ENCODE measurements around the gene DYNC1I1.

Gene DYNC1I1

DNA sequence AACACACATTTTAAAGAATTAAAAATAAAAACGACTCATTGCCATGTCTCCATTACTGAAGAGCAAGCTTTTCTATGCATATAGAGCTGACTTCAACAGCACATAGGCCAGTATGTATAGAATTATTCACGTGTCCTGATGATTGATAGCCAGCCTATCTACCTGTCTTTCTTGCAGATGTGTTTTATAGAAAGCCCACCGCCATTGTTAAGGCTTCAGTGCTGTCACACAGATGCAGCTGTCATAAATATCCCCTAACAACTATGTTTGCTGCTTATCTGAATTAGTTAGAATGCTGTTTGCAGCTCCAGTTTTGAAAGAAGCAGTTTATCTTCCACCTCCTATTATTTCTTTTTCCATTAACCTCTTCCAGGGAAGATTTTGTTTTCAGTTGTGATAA, 313.6 kb downstream of the DYNC1I1 start:
- DNase-seq (ENCODE audit: low read depth): no peak

DNA sequence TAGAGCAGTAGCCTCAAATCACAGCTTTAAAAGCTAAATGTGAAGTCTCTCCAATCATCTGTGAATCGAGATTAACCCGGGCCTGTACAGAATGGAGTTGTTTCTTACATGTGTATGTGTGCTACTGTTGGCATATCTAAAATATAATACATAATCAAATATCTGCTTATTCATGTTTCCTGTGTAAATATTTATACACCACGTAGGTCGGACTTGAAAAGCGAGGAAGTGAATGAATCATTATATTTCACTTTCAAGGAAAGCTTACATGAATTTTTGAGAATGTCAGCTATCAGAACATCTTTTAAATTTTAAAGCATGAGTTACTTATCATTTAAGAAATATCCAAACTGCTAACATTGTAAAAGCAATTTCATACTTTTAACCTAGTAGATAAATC, 316.2 kb downstream of the DYNC1I1 start:
- no peak for DNase-seq (ENCODE audit: low read depth)

DNA sequence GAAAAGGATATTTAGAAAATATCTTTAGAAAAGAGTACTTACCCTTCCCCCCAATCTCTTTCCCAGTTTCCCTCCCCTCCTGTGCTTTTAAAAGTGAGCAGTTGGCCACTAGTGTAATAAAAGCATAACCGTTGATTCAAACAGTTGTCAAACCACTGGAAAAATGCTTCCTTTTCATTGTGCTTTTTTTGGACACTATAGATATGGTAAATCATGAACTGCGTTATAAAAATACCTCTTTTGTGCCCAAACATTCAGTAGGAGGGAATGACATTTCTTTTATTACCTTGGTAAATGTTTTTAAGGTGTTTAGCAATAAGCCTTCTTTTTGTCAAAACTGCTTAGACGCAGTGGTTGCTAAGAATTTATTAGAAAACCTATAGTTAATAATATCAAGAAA, 317.2 kb downstream of the DYNC1I1 start:
- DNase-seq (ENCODE audit: low read depth): no peak

DNA sequence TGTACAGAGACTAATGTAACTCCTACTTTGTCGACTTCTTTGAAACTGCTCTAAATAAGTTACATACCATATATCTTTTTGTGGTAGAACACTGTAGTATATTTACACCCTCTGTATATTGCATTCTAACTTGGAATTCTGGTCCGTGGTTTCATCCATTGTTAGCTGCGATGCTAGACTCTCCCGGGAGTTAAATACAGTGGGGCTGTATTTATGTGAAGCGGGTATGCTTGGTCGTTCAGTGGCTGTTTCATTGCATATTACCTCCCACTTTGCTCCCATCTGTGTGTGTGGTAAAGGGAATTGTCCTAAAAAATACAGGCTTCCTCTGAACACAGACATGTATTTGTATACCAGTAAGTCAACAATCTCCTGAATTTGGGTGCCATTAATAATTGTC, 318.4 kb downstream of the DYNC1I1 start:
- DNase-seq (ENCODE audit: low read depth): no peak

DNA sequence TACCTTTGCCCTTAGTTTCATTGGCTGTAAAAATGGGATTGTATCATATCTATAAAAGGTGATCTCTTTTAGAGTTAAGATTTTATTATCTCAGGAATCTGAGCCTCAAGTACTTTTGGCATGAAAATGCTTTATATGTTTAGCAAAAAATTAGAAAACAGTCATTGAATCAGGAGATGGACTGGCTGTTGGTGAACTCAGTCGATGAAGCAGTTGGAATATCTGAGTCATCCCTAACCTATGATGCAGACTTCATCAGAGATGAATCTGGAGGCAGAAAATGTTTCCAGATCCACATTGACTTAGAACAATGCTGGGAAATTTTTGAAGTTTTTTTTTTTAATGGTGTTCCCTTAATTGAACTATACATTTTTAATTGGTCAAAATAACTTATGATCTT, 321.1 kb downstream of the DYNC1I1 start:
- no peak for DNase-seq (ENCODE audit: low read depth)

DNA sequence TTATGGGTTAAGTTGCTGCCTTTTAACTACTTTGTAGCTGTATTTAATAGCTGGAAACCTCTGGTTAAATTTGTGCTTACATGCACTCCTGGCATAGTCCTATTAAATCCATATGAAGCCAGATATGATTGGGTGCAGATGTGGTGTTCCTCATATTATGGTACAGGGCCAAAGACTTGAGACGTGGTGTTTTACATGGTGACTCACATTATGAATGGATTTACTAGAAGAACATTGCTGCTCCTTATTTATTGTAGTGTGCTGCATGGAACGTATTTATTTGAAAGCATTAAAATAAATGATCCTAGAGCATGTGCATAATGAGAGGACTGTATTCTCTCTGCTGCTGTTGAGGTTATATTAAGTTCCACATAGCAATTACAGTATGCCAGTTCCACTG, 325.5 kb downstream of the DYNC1I1 start:
- DNase-seq (ENCODE audit: low read depth): no peak

DNA sequence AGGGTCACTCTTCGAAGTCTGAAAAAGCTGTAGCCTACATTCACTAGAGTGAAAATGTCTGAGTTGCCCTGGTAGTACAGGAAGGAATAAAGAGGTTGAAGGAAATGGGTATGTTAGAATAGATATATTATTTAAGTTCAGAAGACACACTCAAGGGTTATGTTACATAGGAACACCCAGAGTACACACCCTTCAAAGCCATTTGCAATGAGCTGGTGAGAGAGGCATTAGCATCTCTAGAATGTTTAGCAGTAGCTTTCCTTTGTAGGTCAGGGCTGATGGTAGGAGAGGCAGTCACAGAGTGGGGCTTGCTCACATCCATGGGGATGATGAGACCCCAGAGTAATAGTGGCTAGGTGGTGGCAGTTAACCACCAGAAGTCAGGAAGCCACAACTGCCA, 328.4 kb downstream of the DYNC1I1 start:
- no peak for DNase-seq (ENCODE audit: low read depth)

DNA sequence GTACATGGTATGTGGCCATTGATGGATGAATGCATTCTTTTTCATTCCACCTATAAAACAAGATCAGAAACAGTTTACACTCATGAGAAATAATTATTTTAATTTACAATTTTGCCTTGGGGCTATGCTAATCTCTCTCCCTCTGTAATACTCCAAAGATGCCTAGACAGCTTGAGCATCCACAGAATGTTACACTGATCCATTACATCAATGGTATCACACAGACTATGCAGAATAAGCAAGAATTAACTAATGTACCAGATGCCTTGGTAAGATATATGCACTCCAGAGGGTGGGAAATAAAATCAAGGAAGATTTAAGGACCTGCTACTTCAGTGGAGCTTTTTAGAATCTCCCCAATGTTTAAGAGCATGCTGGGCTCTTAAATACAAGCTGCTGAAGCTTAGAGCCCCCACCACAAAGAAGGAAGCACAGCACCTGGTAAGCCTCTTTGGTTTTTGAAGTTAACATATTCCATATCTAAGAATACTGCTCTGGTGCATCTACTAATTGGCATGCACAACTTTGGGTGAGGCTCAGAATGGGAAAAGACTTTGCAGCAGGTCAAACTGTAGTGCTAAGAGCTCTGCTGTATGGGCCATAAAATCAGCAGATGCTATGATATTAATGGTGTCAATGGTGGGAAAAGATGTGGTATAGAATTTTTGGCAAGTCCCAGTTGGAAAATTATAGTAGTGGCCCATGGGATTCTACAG, 329.9 kb downstream of the DYNC1I1 start:
- no peak for DNase-seq (ENCODE audit: low read depth)

DNA sequence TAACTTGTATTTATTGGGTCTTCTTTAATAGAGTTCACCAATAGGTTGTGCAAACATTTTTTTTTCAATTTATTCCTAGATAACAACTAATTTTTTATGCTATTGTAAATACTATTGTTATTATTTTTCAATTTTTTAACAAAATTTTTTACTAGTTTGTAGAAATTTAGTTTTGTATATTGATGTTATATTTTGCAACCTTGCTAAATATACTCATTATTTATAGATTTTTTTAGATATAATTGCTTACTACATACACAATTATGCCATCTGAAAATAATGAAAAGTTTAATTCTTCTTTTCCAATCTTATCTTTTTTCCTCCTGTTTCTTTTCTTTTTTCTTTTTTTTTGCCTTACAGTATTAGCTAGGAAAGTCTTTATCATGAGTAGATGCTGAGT, 332.6 kb downstream of the DYNC1I1 start:
- no peak for DNase-seq (ENCODE audit: low read depth)

DNA sequence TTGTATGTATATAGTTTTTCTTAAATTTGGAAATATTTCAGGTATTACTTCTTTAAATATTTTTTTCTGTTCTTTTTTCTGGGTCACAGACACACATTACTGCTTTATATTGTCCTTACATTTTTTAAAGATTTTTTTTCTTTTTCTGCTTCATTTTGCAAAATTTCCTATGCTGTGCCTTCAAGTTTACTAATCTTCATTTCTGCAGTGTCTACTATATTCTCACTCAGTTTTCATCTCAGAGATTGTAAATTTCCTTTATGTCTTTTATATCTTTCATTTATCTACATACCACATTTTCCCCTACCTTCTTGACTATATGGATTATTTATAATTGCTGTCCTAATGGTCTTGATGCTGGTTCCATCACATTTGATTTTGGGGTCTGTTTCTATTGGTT, 339.1 kb downstream of the DYNC1I1 start:
- DNase-seq (ENCODE audit: low read depth): no peak

DNA sequence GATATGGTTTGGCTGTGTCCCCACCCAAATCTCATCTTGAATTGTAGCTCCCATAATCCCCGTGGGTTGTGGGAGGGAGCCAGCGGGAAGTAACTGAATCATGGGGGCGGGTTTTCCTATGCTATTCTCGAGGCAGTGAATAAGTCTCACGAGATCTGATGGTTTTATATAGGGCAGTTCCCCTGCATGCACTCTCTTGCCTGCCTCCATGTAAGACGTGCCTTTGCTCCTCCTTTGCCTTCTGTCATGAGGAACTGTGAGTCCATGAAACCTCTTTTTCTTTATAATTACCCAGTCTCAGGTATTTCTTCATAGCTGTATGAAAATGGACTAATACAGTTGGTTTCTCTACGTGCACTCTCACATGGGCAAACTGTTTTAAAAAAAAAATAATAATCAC, 341.8 kb downstream of the DYNC1I1 start:
- DNase-seq (ENCODE audit: low read depth): no peak

DNA sequence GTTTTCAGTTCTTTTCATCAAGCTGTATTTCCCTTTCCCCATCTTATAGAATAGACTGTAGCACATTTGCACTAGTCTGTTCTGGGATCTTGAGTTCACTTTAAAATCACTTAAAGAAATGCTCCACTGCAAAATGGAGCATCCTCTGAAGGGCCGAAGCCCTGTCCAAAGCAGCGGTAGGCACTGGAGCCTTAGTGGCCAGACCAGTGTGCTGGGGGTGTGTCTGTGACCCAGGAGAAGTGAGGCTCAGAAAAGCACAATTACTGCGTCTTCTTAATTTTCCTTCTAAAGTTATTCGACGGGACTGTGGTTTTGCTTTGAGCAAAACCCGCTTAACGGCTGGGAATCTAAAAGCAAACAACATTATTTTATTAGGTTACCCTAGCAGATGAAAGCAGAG, 343.8 kb downstream of the DYNC1I1 start:
- no peak for DNase-seq (ENCODE audit: low read depth)

DNA sequence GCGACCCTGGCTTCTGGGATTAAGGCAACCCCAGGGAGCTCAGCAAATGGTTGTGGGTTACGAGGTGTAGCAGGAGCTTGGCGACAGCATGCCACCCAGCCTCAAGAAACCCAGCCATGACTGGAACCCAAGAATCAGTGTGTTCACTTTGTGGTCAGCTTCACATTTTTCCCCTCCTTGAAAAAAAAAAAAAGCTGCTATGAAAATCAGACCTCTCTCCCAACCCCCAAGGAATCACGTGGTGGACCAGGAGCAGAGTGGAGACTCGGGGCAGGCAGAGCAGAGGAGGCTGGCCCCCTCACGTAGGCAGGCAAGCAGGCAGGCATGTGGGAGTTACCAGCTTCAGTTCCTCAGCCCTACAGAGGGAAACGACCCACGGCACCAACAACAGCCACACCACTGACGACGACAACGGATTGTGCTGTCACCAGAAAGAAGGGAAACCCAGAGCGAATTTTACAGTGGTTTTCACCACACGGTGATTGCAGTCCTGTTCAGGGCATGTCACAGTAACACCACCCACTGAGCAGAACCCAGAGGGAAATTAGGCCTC, 346.2 kb downstream of the DYNC1I1 start:
- DNase-seq (ENCODE audit: low read depth): no peak

DNA sequence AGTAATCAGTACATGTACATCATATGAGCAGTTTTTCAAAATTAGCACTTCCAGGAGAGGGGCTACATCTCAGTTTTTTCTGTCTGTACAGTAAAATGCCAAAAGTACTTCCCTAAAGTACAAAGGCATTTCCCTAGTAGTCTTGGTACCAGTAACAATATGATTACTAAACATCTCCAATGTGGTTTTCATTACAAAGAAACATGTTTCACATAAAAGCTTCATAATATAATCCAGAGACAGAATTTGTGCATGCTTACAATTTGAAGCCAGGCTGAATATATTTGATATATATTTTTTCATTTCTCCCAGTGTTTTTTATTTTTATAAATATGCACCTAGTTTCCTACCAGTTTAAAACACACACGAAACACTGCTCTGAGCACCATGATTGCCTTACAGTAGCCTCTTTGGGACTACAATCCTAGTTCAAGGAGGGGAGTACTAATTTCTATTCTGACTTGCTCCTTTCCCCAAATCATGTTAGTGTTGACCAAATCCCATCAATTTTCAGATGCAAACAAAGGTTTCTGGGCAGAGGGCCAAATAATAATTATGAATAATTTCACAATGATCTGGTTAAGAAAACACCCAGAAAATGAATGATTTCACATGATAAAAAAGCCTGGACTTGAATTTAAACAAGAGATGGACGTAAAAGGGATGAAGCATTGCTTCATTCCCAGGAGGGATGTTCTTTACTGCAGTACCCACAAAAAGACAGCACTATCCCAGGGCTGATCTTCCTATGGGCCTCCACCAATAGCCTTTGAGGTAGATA, 348.3 kb downstream of the DYNC1I1 start:
- no peak for DNase-seq (ENCODE audit: low read depth)

DNA sequence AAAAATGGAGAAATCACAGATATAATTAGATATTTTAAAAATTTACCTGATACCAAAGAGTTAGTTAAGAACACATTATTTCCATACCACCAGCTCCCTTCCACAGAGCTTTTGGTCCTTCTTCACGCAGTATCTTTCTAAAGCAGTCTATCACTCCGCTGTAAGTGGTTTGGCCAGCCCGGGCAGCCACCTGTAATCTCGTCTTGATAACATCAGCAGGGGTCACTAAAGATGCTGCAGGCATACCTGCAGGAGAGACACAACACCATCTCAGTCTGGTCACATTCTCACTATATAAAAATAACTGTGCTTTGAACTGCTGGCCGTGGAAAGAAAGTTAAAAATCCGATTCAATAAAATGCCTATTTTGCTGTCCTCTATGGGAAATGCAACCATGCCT, 349.4 kb downstream of the DYNC1I1 start:
- no peak for DNase-seq (ENCODE audit: low read depth)

DNA sequence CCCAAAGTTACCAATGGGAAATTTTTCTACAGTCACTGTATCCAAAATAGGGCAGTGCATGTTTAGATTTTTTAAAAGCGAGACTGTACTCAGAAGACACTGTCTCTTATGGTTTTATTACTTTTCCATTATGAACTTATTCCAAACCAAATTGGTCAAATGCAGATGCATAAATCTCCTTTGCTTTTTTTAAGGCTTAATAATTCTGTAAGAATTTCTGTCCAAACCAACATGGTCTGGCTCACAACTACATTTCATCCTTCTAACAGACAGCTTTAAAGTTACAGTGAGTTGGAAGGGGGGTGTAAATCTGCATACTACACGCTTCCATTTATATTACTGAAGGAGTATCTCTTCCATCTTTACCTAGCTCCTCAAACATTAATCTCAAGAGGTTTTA, 350.4 kb downstream of the DYNC1I1 start:
- no peak for DNase-seq (ENCODE audit: low read depth)

DNA sequence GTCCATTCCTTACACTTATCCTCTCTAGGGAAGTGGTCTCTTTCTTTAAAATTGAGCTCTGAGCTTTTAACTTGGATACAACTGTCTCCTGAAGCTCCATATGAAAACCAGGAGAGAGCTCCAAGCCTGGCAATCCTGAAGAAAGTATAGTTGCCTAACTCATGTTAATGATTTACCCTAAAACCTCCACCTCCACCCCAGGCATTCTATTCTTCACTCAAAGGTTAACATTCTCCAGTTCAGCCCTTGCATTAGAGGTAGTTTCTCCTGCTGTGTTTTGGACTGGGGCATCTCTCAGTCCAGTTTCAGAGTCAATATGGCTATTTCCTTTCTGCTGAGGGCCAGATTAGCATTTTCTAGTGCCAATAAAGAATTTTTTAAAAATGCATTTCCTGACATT, 354.0 kb downstream of the DYNC1I1 start:
- DNase-seq (ENCODE audit: low read depth): no peak

DNA sequence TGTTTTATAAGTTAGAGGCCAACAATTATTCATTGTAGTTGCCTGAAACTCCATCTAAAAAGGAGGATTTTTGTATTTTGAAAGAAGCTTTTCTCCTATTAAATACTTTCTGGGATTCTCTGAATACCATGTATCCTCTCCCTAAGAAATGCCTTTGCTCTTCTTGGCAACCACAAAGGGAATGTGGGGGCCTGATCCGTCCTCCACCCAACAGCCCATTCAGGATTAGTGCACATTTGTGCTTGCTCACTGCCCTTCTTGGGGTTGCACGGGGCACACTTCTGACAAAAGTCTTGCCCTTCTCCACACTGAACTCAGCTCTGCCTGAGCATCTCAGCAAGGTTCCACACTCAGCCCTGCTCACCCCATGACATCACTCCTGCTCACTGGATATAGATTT, 355.4 kb downstream of the DYNC1I1 start:
- DNase-seq (ENCODE audit: low read depth): no peak

DNA sequence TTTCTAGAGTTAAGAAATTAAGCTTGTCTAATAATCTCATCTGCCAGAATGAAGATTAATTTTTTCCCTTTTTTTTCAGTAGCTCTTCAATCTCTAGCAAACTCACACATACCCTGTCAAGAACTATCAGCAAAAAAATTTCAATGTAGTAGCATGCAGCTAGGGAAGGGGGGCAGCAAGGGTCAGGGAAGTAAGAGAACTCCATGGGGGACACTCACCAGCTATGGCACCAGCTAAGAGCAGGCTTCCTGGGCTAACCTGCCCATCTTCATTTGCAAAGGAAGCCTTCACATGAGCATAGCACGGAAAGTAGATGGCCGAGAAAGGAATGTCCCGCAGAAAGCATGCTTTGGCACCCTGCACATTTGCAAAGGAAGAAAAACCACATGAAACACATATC, 359.2 kb downstream of the DYNC1I1 start:
- no peak for DNase-seq (ENCODE audit: low read depth)

DNA sequence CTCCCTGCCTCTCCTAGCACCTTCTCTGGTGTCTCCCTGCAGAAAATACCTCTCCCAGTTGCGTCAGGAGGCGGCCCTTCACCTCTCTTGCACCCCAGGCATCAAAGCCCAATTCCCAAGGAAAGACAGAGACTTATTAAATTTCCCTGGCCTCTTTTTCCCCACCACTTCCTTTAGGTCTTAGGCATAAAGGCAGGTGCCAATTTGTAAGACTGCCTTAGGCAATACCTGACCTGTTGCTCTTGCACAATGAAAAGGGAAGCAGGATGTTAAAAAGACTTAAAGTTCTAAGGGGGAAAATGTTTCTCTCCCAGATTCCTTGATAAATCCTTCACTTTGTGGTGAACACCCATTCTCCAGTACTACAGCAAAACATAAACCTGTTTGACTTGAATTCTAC, 362.9 kb downstream of the DYNC1I1 start:
- DNase-seq (ENCODE audit: low read depth): no peak

DNA sequence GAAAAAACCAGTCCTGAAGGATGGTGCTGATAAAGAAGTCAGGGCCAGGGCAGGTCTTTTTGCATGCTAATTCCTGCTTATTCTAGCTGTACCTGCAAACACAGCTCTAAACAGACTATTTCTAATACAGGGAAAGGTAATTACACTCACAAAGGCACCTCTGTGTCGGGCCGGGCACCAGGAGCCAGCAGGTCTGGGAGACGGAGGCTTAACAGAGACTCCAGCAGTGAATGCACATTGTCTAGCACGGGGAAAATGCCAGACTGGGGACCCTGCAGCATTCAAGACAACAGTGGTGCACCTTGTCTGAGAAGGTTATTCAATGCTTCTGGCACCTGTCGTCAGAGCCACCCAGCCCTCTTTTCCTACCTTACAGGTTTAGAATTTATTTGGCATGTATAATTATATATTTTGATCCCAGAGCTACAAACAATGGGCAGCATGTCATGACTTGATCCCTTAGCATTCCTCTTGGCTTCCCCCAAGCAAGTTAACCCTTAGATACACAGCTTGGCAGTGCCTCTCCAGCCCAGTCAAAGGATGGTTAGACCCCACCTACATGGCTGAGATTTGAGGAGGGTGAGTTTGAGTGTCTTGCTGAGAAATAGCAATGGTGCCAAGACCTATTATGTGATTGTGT, 364.4 kb downstream of the DYNC1I1 start:
- no peak for DNase-seq (ENCODE audit: low read depth)

DNA sequence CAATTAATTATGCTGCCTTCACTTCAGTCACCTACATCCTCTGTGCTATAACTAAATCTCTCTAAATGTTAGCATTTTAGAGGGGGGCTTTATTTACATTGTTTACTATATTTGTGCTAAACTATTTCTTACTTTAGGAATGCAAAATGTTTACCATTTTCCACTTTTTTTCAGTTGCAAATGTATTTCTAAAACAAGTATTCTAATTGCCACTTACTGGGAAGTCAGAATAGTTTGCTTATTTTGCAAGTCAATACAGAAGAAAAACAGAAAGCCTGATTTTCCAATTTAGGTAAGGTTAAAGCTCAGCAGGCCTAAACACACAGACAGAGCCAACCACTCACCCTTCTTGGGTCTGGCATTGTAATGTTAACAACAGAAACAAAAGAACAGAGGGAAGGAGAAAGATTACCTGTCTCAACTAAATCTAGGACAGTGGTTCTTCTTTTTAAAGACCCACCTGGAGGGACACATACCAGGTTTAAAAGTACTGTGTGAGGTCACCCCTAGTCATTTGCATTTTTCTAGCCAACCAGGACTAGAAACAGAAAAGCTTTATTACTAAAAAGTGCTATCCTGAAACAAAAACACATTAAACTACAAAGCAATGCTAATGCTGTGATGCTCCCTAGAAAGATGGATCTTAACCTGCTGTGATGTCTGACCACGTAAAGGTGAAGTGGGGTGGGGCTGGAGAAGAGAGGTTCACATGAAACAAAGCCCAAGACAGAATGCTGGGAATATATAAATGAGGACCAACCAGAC, 371.3 kb downstream of the DYNC1I1 start:
- DNase-seq (ENCODE audit: low read depth): no peak

DNA sequence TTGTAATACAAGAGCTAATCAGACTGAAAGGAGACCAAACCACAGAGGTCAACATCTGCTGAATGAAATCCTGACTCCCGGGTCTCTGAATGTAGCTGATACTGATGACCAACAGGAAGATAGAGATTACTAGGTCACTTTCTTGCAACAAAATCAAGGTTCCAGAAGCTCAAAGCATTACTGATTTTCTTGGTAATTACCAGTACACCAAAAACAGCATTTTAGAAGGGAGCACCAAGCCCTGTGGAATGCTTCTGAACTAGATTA, 371.8 kb downstream of the DYNC1I1 start:
- no peak for DNase-seq (ENCODE audit: low read depth)

Data from activated T-helper 1 cell treated with Interleukin-2 at 50 U/mL for 16 hours (primary cell).